SK-N-MC (cell line): ENCODE results near the gene PBX1.
A peak's percentile ranks its signal among the peaks of the same experiment; 100 is the strongest.

Source experiments
- DNase-seq: peaks from one replicate; pipeline ENCODE4 v3.0.0-alpha.2; 2011; ENCODE audit warnings: low read depth, low spot score
- H3K27ac ChIP-seq: fragments of 200-600 bp; sonication (generic); 2 replicates; pipeline ENCODE4 v1.5.1; 2016; ENCODE audit warnings: mixed run types
- H3K36me3 ChIP-seq: fragments of 200-600 bp; sonication (generic); 2 replicates; pipeline ENCODE4 v1.6.1; 2017; ENCODE audit warnings: antibody characterized with exemption, low read length, mixed read lengths; ENCODE audit not compliant: insufficient read depth
- H3K4me3 ChIP-seq: fragments of 200-600 bp; sonication (generic); 2 replicates; pipeline ENCODE4 v1.5.1; 2016
- H3K9ac ChIP-seq: fragments of 200-600 bp; sonication (generic); 2 replicates; pipeline ENCODE4 v1.8.0; 2017; ENCODE audit warnings: mixed run types, mixed read lengths; ENCODE audit not compliant: insufficient read length
- H3K9me3 ChIP-seq: fragments of 200-600 bp; sonication (generic); 2 replicates; pipeline ENCODE4 v1.6.1; 2017; ENCODE audit warnings: low read depth, mild to moderate bottlenecking, antibody characterized with exemption, low read length, moderate library complexity, mixed read lengths
- EZH2 ChIP-seq: fragments of 200-600 bp; sonication (generic); IDR thresholded peaks from one replicate; pipeline ENCODE4 v1.6.1; 2017; ENCODE audit warnings: antibody characterized with exemption
- FOXP2 ChIP-seq: optimal IDR thresholded peaks from 2 replicates; pipeline ENCODE3; 2011; ENCODE audit warnings: mild to moderate bottlenecking, moderate library complexity; ENCODE audit not compliant: insufficient read depth; ENCODE audit errors: extremely low read length, control extremely low read depth
- POLR2AphosphoS5 ChIP-seq: IDR thresholded peaks from 2 replicates; pipeline ENCODE4 v1.6.1; 2012; ENCODE audit warnings: mild to moderate bottlenecking, low read depth, low read length, borderline replicate concordance

PBX1 gene

DNA sequence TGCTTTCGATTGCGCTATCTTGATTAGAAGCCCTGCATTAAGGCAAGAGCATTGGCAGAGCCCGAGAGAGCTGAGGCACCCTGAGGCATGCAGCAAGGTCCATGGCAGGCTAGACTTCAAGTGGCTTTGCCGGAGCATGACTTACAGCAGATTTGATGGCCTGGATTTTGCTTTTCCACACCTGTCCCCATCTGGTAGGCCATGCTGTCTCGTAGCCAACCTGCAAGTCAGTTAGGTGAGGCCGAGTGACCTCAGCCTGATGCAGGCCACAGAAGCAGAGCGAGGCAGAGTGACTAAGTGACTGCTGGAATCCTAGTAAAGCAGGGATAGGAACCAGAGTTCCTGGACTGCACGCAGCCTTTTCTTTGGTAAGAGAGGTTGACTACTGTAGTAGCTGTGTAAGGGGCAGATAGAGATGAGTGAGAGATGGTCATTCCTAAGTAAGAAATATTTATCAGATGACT, 148.9 kb downstream of the PBX1 start:
- no peak overlapping the region for H3K4me3 ChIP-seq
- H3K9ac ChIP-seq = peak overlapping the region; percentile 14
- H3K36me3 ChIP-seq = no peaks in the 10 kb centered on the region
- H3K9me3 ChIP-seq = no peaks in the 10 kb centered on the region
- no peak for TF ChIP-seq FOXP2
- TF ChIP-seq POLR2AphosphoS5 = no peak
- no peak for TF ChIP-seq EZH2
- H3K27ac ChIP-seq = peak overlapping the region; percentile 53; the same call in 1 of the 2 replicates
- no peak for DNase-seq

DNA sequence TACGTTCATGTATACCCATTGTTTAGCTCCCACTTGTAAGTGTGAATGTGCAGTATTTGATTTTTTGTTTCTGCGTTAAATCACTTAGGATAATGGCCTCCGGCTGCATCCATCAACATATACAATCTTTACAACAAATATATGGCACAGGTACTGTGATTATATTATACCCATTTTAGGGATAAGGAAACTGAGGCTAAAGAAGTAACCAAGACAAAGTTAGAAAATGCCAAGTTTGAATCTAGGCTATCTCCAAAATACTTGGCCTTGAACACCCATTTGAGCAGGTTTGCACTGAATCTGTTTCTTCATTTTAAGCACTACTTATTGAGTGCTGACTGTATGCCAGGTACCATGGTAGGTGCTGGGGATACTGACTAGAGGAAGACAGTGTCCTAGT, 149.6 kb downstream of the PBX1 start:
- Histone ChIP-seq H3K36me3 (no peaks in the 10 kb centered on the region), H3K4me3 (no peak overlapping the region), H3K9me3 (no peaks in the 10 kb centered on the region), H3K27ac (no peak overlapping the region), H3K9ac (no peak overlapping the region)
- no peak for TF ChIP-seq EZH2
- no peak for TF ChIP-seq FOXP2
- no peak for TF ChIP-seq POLR2AphosphoS5
- DNase-seq = no peak

- no peaks in the 10 kb centered on the region for H3K9me3 ChIP-seq
- 0 out of 2 replicates have a peak overlapping the region, but pooled peaks have one; percentile 38 for H3K27ac ChIP-seq
- no peak for DNase-seq
- no peaks in the 10 kb centered on the region for H3K36me3 ChIP-seq
- no peak overlapping the region for H3K9ac ChIP-seq
- TF ChIP-seq EZH2 (no peak), POLR2AphosphoS5 (no peak), FOXP2 (no peak)
- no peak overlapping the region for H3K4me3 ChIP-seq
These were observed 150.1 kb downstream of the PBX1 start for GRCh38 chr1:164709126-164709525.

DNA sequence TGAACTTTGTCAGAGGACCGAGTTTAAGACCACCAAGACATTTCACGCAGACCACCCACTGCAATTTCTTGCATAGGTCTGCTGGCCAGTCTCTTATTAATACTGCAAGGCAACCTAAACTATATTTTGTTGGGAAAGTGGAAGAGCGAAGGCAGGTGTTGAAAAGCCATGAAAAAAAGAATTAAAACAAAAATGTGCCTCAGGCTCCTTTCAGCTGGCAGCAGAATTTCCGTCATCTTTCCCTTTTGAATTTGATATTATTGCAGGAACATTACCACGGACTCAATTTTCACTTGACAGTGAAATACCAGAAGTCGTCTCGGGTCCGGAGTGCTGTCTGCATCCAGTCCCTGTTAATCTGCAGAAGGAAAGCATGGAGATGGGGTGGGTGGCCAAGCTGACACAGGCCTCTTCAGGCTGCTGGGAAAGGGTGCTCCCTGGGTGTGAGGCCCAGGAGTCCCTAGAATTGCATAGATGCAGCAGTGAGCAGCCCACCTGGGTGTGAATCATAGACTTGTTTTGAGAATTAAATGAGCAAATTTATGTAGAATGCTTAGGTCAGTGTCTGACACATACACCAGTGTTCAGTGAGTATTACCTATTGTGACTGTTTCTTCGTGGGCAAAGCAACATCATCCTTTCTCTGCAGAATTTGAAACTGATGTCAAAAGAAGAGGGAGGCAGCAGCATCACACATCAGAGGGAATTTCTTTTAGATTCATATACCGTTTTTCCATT, 150.7 kb downstream of the PBX1 start:
- TF ChIP-seq POLR2AphosphoS5 (no peak), FOXP2 (no peak), EZH2 (no peak)
- H3K4me3 ChIP-seq = no peak overlapping the region
- H3K9me3 ChIP-seq = no peaks in the 10 kb centered on the region
- no peaks in the 10 kb centered on the region for H3K36me3 ChIP-seq
- H3K27ac ChIP-seq = 0 out of 2 replicates have a peak overlapping the region, but pooled peaks have one; percentile 38
- DNase-seq = no peak
- no peak overlapping the region for H3K9ac ChIP-seq

DNA sequence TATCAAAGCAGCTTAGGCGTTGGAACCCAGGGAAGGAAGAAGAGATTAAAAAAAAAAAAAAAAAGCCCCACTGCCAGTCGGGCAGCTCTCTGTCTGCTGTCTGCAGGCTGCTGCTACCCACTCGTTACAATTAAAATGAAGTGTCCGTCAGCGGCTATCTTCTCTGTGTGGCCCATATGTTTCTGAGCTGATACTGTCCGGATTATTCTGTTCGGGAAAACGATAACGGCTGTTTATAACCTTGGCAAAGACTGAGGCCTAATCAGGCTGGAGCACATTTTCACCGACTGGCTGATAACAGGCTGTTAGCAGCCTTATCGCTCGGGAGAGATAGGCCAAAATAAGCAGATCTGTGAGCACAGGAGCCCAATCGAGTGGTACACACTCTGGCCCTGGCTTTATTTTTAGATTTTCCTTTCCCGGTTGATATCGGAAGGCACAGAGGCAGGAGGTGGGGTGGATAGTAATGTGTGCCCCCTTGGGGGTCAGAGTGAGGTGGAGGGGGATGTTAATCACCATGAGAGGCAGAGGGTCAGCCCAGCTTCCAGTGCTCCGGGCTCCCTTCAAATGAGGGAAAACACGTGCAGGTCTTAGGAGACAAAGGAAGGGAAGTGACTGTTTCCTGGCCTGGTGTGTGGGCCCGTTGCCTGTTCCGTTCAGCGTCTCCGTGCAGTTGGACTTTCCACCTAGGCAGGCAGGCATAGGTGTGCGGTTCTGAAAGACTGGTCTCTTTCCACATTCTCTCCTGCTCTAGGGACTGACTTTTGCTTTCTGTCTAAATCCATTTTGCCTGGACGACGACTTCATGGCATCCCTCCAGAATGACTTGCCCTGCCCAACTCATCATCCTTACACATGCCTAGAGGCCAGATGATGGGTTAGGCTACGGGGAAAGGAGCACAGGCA, 153.4 kb downstream of the PBX1 start:
- Histone ChIP-seq H3K27ac (no peak overlapping the region), H3K4me3 (no peak overlapping the region), H3K9ac (no peak overlapping the region), H3K9me3 (no peaks in the 10 kb centered on the region), H3K36me3 (no peaks in the 10 kb centered on the region)
- DNase-seq = no peak
- TF ChIP-seq EZH2 (no peak), FOXP2 (no peak), POLR2AphosphoS5 (no peak)

DNA sequence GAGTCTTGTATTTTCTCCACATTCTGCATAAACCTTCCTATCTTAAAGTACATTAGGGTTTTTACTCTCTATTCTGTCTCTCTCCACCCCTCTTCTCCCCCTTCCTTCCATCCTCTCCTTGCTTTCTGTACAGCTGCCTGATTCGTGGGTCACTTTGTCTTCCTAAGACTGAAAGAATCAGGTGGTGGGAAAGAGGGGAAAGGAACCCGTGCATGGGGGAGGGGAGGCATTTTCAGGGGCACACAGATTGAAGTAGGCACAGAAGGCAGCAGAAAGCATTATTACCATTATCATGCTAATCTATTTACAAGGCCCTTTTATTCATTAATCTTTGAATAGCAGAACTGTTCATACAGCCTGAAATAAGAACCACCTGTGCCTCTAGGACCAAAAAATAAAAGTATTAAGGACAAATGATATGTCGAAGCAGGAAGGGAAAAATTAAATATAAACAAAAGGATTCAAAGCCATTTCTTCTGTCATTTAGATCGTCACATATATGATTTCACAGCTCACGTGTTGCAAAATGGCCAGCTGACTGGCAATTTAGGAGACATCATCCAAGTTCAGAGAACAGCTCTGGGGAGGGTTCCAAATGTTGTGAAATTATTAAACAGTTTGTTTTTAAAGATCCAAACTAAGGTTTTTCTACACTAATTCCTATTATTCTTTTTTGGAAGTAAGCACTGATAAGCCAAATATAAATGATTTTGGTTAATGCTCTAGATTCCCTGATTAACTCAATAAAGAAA, 154.6 kb downstream of the PBX1 start:
- Histone ChIP-seq H3K36me3 (no peaks in the 10 kb centered on the region), H3K9ac (no peak overlapping the region), H3K4me3 (no peak overlapping the region), H3K27ac (no peak overlapping the region), H3K9me3 (no peaks in the 10 kb centered on the region)
- TF ChIP-seq POLR2AphosphoS5 (no peak), FOXP2 (no peak), EZH2 (no peak)
- DNase-seq = no peak

GRCh38 chr1:164716992-164717703, 158.2 kb downstream of the PBX1 start:
- no peak overlapping the region for H3K4me3 ChIP-seq
- no peaks in the 10 kb centered on the region for H3K9me3 ChIP-seq
- DNase-seq = no peak
- H3K9ac ChIP-seq = no peak overlapping the region
- no peaks in the 10 kb centered on the region for H3K36me3 ChIP-seq
- H3K27ac ChIP-seq = no peak overlapping the region
- TF ChIP-seq FOXP2 (no peak), EZH2 (no peak), POLR2AphosphoS5 (no peak)
